ENCODE measurements around the gene GALNT13.
"Not testable (repeated sequence)": the region's sequence is repeated elsewhere in the genome, so short reads cannot be mapped to it uniquely, and the experiment has no call there.

The GALNT13 gene

GRCh38 chr2:154470376-154470775, 598.7 kb downstream of the GALNT13 start:
- DNase-seq (ENCODE audit: low spot score) (no peak), FAIRE-seq (no peak)

GRCh38 chr2:154471492-154471891, 599.8 kb downstream of the GALNT13 start:
- DNase-seq (ENCODE audit: low spot score); FAIRE-seq: not testable (repeated sequence)

GRCh38 chr2:154477319-154477718, 605.6 kb downstream of the GALNT13 start:
- no peak for FAIRE-seq
- DNase-seq (ENCODE audit: low spot score), result no peak

GRCh38 chr2:154480521-154480920, 608.8 kb downstream of the GALNT13 start:
- DNase-seq (ENCODE audit: low spot score), result no peak
- FAIRE-seq, result no peak

- no peak for FAIRE-seq
- DNase-seq (ENCODE audit: low spot score), result no peak
Measured at GRCh38 chr2:154481336-154481735, 609.6 kb downstream of the GALNT13 start.

GRCh38 chr2:154484338-154485099, 612.8 kb downstream of the GALNT13 start:
- no peak for FAIRE-seq
- DNase-seq (ENCODE audit: low spot score), result no peak

GRCh38 chr2:154488801-154489200, 617.1 kb downstream of the GALNT13 start:
- FAIRE-seq (no peak), DNase-seq (ENCODE audit: low spot score) (no peak)

- no peak for DNase-seq (ENCODE audit: low spot score)
- no peak for FAIRE-seq
Measured at GRCh38 chr2:154489266-154489858, 617.6 kb downstream of the GALNT13 start.

- FAIRE-seq, result no peak
- DNase-seq (ENCODE audit: low spot score), result no peak
Measured at GRCh38 chr2:154490530-154490929, 618.8 kb downstream of the GALNT13 start.

GRCh38 chr2:154495455-154495868, 623.7 kb downstream of the GALNT13 start:
- FAIRE-seq (no peak), DNase-seq (ENCODE audit: low spot score) (no peak)

- no peak for FAIRE-seq
- no peak for DNase-seq (ENCODE audit: low spot score)
Measured at GRCh38 chr2:154497019-154497418, 625.3 kb downstream of the GALNT13 start.
